BJ (cell line): ENCODE data around the gene HIF1AN. TPM values are rescaled to one million over a fixed set of nuclear protein-coding genes. Genes with fewer than 3 reads are reported as not detected.

Source experiments
- CTCF ChIA-PET: fragments of 350-600 bp; formaldehyde crosslinking; extraction: SDS; loops from one replicate; lab custom pipeline; 2021; ENCODE audit warnings: antibody characterized with exemption, inconsistent platforms; lab: Yijun Ruan, JAX
- POLR2A ChIA-PET: fragments of 300-600 bp; sonication (Branson Sonifier 250); formaldehyde crosslinking; extraction: SDS; loops from one replicate; lab custom pipeline; 2021; ENCODE audit warnings: antibody characterized with exemption; lab: Charles Lee
- DNase-seq: peaks from one replicate; pipeline ENCODE4 v3.0.0-alpha.2; 2011; ENCODE audit warnings: low read depth
- H3K27me3 ChIP-seq: 2 replicates; pipeline ENCODE4 v1.6.0; 2011; ENCODE audit warnings: low read length; ENCODE audit not compliant: control insufficient read depth, insufficient read depth
- H3K36me3 ChIP-seq: 2 replicates; pipeline ENCODE4 v1.5.1; 2011; ENCODE audit warnings: low read length; ENCODE audit not compliant: control insufficient read depth, insufficient read depth
- H3K4me3 ChIP-seq: 2 replicates; pipeline ENCODE4 v1.5.1; 2011; ENCODE audit warnings: low read depth, mild to moderate bottlenecking, control low read depth, low read length
- CTCF ChIP-seq: IDR thresholded peaks from 2 replicates; pipeline ENCODE4 v1.5.1; 2011; ENCODE audit warnings: low read depth, mild to moderate bottlenecking, control low read depth, inconsistent platforms, low read length, moderate library complexity; ENCODE audit not compliant: insufficient read depth
- polyA plus RNA-seq: library from polyadenylated mRNA; depleted of rRNA; stranded (reverse); fragments of >200 nt; gene quantifications from 2 replicates; pipeline ENCODE4 v1.2.3, GENCODE V29; 2011

Gene HIF1AN
- polyA plus RNA-seq, 1 experiment = 7.4 TPM

DNA sequence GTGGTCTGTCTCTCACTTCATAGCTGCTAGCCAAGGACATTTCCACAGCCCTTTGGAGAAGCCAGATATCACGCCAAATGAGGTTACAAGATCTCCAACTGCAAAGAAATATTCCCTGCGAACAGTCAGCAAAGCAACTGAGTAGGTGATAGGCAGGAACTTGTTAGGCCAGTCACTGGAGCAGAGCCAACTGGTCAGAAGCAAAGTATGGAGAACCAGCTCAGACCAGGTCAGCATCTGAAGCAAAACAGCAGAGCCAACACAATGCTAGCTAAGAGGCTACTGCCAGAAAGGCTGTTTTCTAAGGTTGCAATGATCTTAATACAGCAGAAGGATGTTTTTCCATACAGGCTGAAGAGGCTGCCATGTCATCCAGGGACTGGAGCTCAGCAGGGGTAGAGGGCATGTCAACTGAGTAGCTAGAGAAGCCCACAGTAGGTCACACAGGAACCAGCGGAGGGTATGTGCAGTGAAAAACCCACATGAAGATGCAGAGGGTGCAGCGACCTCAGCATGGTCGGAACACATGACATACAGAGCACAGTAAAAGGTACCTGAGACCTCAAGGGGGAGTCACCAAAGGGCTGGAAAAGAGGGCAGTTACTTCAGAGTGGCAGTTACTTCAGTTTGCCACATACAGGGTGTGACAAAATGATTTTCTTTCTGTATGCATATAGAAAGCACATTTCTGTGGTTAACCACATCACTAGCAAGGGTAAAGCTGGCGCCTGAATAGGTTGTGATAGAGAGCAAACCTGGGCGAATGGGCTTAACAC is 25.0 kb upstream of the HIF1AN start:
- Histone ChIP-seq H3K27me3 (no peaks in the 10 kb centered on the region), H3K36me3 (0 out of 2 replicates have a peak, but pooled peaks cover 2% of the 10 kb centered on the region), H3K4me3 (no peak overlapping the region)
- DNase-seq = no peak
- ChIA-PET POLR2A (no interaction called here), CTCF (interaction anchor here (0.5 to 30.3 kb wide), 8 partner anchors 9 to 368 kb away, joined by 3 to 386 read pairs (median 29); partner anchors contain the start of genes SCD and SEC31B)
- TF ChIP-seq CTCF = no peak

- POLR2A ChIA-PET = no interaction called here
Observed at GRCh38 chr10:100515612-100516011, 20.1 kb upstream of the HIF1AN start.

DNA sequence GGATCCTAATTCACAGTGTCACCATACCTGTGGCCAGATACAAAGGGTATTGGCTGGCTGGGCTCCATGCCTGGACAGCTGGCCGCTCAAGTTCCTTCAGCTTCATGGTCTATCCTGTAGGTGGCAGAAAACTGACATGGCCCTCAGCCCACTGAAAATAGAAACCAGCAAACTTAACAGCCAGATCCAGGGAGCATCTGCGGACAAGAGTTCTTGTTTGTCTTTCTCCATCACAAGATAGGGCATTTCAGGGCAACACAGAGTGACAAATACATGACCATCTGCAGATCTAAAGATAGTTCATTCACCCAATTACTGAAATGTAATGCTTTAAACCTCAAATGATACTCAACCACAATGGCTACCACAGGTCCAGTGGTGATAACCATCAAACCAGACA is 18.9 kb upstream of the HIF1AN start:
- ChIA-PET CTCF (interaction anchor here (0.7 to 30.3 kb wide), 8 partner anchors 8 to 175 kb away, joined by 3 to 386 read pairs (median 12); partner anchors contain the start of gene SCD), POLR2A (no interaction called here)
- H3K36me3 ChIP-seq = no peaks in the 10 kb centered on the region
- DNase-seq = no peak
- H3K27me3 ChIP-seq = no peaks in the 10 kb centered on the region
- TF ChIP-seq CTCF = peak; percentile 2; the same call in 1 of the 2 replicates
- H3K4me3 ChIP-seq = no peak overlapping the region

More at GRCh38 chr10:100515612-100516011, 20.1 kb upstream of the HIF1AN start:
- no peak for TF ChIP-seq CTCF
- Histone ChIP-seq H3K4me3 (no peak overlapping the region), H3K36me3 (no peaks in the 10 kb centered on the region), H3K27me3 (no peaks in the 10 kb centered on the region)
- CTCF ChIA-PET = interaction anchor here (0.8 to 30.3 kb wide), 5 partner anchors 10 to 174 kb away, joined by 3 to 386 read pairs (median 14); partner anchors contain the start of gene SCD
- DNase-seq = no peak

GRCh38 chr10:100518761-100519241 is 16.9 kb upstream of the HIF1AN start:
- CTCF ChIA-PET = interaction anchor here (0.6 to 30.3 kb wide), 30 partner anchors 9 to 483 kb away, joined by 3 to 386 read pairs (median 4); partner anchors contain the start of genes HIF1AN, PKD2L1 and SCD
- POLR2A ChIA-PET = no interaction called here
- DNase-seq = no peak

More at GRCh38 chr10:100518761-100519241, 16.9 kb upstream of the HIF1AN start:
- no peak overlapping the region for H3K4me3 ChIP-seq
- TF ChIP-seq CTCF = peak; percentile 73
- H3K36me3 ChIP-seq = no peaks in the 10 kb centered on the region
- H3K27me3 ChIP-seq = no peaks in the 10 kb centered on the region
